HG03095 (cell line): ENCODE results near the gene SEC23B.
A peak's percentile ranks its signal among the peaks of the same experiment; 100 is the strongest.
"Not testable (repeated sequence)": the region's sequence is repeated elsewhere in the genome, so short reads cannot be mapped to it uniquely, and the experiment has no call there.

Experiments used
- ATAC-seq: cut with Tn5 transposase; IDR thresholded peaks from one replicate; pipeline ENCODE4 v1.9.1; 2021; ENCODE audit warnings: moderate library complexity; ENCODE audit not compliant: unreplicated experiment

SEC23B gene

DNA sequence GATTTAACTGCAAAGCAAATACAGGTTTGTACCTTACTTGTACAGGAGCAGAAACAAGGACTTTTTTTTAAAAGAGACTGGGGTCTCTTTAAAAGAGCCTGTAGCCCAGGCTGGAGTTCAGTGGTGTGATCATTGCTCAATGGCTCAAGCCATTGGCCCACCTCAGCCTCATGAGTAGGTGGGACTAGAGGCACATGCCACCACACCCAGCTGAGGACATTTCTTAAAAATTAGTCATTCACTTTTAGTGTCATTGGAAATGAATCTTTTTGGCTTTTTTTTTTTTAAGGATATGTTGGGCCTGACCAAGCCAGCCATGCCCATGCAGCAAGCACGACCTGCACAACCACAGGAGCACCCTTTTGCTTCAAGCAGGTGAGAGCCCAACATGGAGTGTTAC lies 16.9 kb downstream of the SEC23B start:
- ATAC-seq: no peak

DNA sequence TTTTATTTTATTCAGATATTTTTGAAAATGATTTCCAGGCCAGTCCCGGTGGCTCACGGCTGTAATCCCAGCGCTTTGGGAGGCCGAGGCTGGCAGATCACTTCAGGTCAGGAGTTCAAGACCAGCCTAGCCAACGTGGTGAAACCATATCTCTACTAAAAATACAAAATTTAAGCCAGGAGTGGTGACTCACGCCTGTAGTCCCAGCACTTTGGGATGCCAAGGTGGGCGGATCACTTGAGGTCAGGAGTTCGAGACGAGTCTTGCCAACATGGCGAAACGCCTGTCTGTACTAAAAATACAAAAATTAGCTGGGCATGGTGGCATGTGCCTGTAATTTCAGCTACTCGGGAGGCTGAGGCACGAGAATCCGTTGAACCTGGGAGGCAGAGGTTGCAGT lies 19.0 kb downstream of the SEC23B start:
- not testable (repeated sequence) for ATAC-seq

GRCh38 chr20:18527339-18527738 lies 19.6 kb downstream of the SEC23B start:
- ATAC-seq: no peak

GRCh38 chr20:18527836-18528235 lies 20.1 kb downstream of the SEC23B start:
- no peak for ATAC-seq

GRCh38 chr20:18529041-18529440 lies 21.3 kb downstream of the SEC23B start:
- ATAC-seq: no peak

DNA sequence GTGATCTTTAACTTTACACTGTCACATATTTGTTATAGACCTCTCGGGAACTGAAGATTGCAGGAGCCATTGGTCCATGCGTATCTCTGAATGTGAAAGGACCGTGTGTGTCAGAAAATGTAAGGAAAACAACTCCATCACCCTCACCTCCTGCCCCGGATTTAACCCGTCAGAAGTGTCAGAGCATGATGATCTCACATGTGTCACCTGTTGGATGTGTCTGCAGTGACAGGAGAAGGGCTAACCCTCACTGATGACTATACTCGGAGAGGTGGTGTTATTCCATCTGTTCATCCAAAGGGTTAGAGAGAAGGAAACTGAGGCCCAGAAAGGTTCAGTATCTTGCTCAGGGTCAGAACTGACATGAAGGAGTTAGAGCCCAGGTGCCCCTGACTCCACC lies 24.9 kb downstream of the SEC23B start:
- no peak for ATAC-seq

DNA sequence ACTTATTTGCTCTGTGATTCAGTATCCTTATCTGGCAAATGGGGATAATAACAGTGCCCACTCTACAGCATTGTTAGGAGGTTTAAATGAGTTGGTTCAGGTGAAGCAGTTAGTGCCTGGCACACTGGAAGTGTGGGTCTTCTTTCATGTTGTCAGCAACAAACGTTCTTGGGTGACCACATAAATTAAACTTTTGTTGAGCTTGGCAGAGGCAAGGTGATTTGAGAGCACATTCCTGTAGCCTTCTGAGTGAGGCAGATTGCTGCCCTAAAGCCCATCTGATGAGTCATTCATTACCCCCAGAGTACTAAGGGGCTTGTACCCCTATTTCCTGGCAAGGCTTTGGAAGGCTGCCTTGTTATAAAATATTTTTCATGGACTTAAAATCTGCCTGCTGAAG lies 25.8 kb downstream of the SEC23B start:
- ATAC-seq: no peak

DNA sequence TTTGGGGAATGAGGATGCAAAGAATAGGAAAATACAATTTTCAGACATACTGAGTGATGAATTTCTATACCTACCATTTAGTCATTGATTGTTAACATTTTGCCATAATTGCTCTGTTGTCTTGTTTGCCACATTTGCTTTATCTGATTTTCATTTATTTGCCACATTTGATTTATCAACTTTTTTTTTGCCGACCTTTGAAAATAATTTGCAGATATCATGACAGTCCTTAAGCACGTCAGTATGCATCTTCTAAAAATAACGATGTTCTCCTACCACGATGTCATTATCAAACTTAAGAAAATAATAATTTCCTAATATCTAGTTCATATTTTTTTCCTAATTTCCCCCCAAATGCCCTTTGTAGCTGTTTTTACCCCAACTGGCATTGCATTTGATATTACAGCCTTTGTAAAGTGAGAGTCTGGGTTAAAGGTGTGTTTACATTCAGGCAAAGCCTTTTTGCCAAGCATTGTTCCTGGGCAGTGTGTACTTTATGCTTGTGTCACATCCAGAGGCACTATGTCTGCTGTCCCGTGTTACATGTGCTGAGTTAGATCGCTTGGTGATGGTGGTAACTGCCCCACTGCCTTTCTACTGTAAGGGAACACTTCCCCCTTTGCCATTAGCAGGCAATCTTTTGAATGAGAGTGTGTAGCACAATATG lies 26.4 kb downstream of the SEC23B start:
- ATAC-seq: no peak

DNA sequence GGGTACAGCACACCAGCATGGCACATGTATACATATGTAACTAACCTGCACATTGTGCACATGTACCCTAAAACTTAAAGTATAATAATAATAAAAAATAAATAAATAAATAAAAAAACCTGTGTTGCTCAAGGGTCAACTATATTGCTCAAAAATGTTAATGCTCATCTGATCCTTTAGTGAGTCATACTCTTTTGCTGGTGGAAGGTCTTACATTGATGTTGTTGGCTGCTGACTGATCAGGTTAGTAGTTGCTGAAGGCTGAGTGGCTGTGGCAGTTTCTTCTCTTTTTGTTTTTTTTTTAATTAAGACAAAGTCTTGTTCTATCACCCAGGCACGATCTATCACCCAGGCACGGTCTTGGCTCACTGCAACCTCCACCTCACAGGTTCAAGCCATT lies 29.9 kb downstream of the SEC23B start:
- ATAC-seq: no peak

DNA sequence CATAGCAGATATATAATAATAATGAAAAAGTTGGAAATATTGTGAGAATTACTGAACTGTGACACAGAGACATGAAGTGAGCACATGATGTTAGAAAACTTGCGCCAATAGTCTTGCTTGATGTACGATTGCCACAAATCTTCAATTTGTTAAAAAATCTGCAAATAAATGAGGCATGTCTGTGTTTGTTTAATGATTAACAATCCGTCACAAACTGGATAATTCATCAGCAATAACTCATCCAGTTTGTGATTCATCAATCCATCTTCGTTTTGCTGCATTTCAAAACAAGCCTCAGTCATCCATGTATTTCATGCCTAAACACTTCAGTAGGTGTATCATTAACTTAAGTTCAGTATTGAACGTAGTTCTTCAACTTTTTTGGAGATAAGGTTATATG lies 34.0 kb downstream of the SEC23B start:
- no peak for ATAC-seq

GRCh38 chr20:18543216-18543615 lies 35.5 kb downstream of the SEC23B start:
- no peak for ATAC-seq

DNA sequence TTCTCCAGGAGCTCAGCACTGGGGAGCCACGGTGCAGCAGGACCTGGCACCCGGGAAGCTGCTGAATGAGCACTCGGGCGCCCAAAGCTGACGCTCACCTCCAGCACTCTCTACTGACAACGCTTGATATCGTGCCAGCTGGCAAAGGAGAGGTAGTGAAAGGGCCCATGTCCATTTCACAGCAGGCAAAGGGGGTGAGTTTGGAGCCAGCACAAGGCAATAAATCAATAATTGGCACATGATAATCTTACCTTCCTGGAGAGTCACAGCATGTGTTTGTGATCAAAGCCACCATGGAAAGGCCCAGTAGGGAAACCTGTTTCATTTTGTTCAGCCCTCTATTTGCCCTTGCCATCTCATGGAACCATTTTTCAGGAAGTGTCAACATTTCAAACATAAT lies 36.2 kb downstream of the SEC23B start:
- ATAC-seq: no peak

DNA sequence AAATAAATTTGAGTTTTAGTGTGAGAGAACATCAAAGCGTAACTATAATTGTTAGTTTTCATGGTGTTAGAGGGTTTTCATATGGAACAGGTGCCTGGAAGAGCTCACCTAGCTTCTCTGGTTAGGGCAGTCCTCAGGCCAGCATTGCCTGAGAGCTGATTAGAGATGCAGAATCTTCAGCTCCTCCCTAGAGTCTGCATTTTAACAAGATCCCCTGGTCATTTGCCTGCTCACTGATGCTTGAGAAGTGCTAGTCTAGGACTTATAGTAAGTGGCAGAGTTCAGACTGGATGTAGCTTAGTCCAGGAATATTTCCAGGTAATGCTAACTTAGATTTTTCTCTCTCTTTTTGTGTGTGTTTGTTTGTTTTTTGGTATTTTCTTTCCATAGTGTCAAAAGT lies 37.8 kb downstream of the SEC23B start:
- no peak for ATAC-seq

GRCh38 chr20:18548465-18548864 lies 40.7 kb downstream of the SEC23B start:
- no peak for ATAC-seq

- no peak for ATAC-seq
These were observed 46.0 kb downstream of the SEC23B start for GRCh38 chr20:18553746-18554145.

- peak; percentile 98 for ATAC-seq
These were observed 59.4 kb downstream of the SEC23B start, which contains the start of gene SMIM26 for GRCh38 chr20:18566892-18567738. Gene SMIM26, plus strand, starts transcription at chr20:18567432. Its CDS starts 47 bp downstream, at chr20:18567479.

GRCh38 chr20:18567739-18568091 lies 60.0 kb downstream of the SEC23B start:
- ATAC-seq: no peak

- ATAC-seq: no peak
These were observed 63.3 kb downstream of the SEC23B start for GRCh38 chr20:18571009-18571408.

DNA sequence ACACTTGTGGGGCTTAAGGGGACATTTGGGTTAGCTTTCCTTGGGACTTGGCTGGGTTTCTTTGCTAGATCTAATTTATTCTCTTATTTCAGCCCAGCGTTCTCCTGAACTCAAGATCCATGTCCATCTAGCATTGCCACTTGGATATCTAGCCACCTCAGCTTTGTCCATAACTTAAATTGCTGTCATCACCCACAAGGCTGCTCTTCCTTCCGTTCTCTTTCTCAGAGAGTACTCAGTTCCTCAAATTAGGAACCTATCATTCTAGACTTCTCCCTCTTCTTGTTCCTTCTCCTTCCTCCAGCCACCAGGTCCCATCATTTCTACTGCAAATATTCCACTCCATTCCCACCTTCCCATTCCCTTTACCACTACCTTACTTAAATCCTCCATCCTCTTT lies 63.8 kb downstream of the SEC23B start:
- no peak for ATAC-seq

DNA sequence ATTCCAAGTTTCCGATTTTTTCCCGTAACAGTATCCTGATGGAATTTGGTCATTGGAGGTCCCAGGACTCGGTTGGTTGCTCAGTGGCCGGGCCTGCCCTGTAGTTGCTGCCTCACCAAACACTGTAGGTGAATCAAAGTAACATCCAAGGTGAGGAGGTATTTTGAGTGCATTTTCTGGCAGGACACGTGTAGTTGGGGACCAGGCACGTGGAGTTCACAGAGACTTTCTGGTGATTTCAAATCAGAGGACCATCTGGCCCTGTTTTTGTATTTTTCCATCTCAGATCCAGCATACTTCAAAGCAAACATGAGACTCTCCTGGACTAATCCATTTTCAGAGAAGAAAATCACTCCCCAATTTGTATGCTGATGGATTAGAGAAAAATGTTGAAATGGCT lies 70.2 kb downstream of the SEC23B start:
- no peak for ATAC-seq

DNA sequence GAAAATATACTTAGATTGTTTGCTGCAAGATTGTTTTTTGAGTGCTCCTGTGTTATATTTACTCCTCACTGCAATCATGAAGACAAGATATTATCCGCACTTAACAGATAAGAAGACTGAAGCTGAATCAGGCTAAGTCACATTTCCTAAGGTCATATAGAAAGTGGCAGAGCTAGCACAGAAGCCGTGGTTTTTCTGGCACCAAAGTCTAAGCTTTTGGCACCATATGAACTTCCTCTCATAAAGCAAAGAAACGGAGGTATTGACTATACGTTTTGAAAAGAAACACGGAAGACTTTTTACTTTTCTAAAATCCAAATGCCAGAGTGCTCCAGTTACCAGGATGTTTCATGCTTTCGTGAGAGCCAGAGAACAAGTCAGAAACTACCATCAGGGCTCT lies 70.8 kb downstream of the SEC23B start:
- ATAC-seq: no peak

- no peak for ATAC-seq
These were observed 72.3 kb downstream of the SEC23B start for GRCh38 chr20:18580012-18580411.
